Neuron (in vitro differentiated cells): Measurements from ENCODE around the gene COL18A1.

Experiments
- H2AFZ ChIP-seq: one replicate; pipeline ENCODE4 v1.6.1; 2013; ENCODE audit warnings: low read depth, mild to moderate bottlenecking, inconsistent platforms, low read length, moderate library complexity
- H3K27me3 ChIP-seq: one replicate; pipeline ENCODE4 v1.6.1; 2013; ENCODE audit warnings: low read length; ENCODE audit not compliant: insufficient read depth
- H3K36me3 ChIP-seq: one replicate; pipeline ENCODE4 v1.6.1; 2013; ENCODE audit warnings: low read length; ENCODE audit not compliant: insufficient read depth
- H3K4me1 ChIP-seq: one replicate; pipeline ENCODE4 v1.6.1; 2013; ENCODE audit warnings: low read length; ENCODE audit not compliant: insufficient read depth
- H3K4me3 ChIP-seq: 2 replicates; pipeline ENCODE4 v1.5.1; 2013; ENCODE audit warnings: mild to moderate bottlenecking, low read length, moderate library complexity
- H3K9me3 ChIP-seq: one replicate; pipeline ENCODE4 v1.6.1; 2013; ENCODE audit warnings: low read length

The COL18A1 gene

GRCh38 chr21:45381865-45382696, 22.9 kb upstream of the COL18A1 start:
- Histone ChIP-seq H3K9me3 (no peaks in the 10 kb centered on the region), H2AFZ (no peak overlapping the region), H3K4me1 (peaks cover 14% of the 10 kb centered on the region), H3K36me3 (no peaks in the 10 kb centered on the region), H3K27me3 (peaks cover 19% of the 10 kb centered on the region), H3K4me3 (no peak overlapping the region)

- no peaks in the 10 kb centered on the region for H3K36me3 ChIP-seq
- H3K4me1 ChIP-seq, result peaks cover 12% of the 10 kb centered on the region
- no peak overlapping the region for H3K4me3 ChIP-seq
- peaks cover 19% of the 10 kb centered on the region for H3K27me3 ChIP-seq
- no peaks in the 10 kb centered on the region for H3K9me3 ChIP-seq
- H2AFZ ChIP-seq, result no peak overlapping the region
Measured at GRCh38 chr21:45382697-45382997, 22.3 kb upstream of the COL18A1 start.

- peaks cover 7% of the 10 kb centered on the region for H3K4me1 ChIP-seq
Measured at GRCh38 chr21:45383111-45383614, 21.8 kb upstream of the COL18A1 start.

GRCh38 chr21:45383615-45384201, 21.3 kb upstream of the COL18A1 start:
- H3K4me1 ChIP-seq, result peaks cover 1% of the 10 kb centered on the region
- no peak overlapping the region for H2AFZ ChIP-seq
- H3K36me3 ChIP-seq, result no peaks in the 10 kb centered on the region
- H3K9me3 ChIP-seq, result no peaks in the 10 kb centered on the region
- peaks cover 26% of the 10 kb centered on the region for H3K27me3 ChIP-seq
- no peak overlapping the region for H3K4me3 ChIP-seq

More at GRCh38 chr21:45383111-45383614, 21.8 kb upstream of the COL18A1 start:
- Histone ChIP-seq H3K9me3 (no peaks in the 10 kb centered on the region), H3K36me3 (no peaks in the 10 kb centered on the region), H2AFZ (no peak overlapping the region), H3K27me3 (peaks cover 22% of the 10 kb centered on the region), H3K4me3 (no peak overlapping the region)

- H3K27me3 ChIP-seq, result peaks cover 29% of the 10 kb centered on the region
- H3K9me3 ChIP-seq, result no peaks in the 10 kb centered on the region
- H2AFZ ChIP-seq, result no peak overlapping the region
- no peaks in the 10 kb centered on the region for H3K4me1 ChIP-seq
- no peaks in the 10 kb centered on the region for H3K36me3 ChIP-seq
- no peak overlapping the region for H3K4me3 ChIP-seq
Measured at GRCh38 chr21:45384656-45385548, 20.1 kb upstream of the COL18A1 start.

GRCh38 chr21:45385549-45386050, 19.4 kb upstream of the COL18A1 start:
- Histone ChIP-seq H2AFZ (no peak overlapping the region), H3K27me3 (peaks cover 30% of the 10 kb centered on the region), H3K9me3 (no peaks in the 10 kb centered on the region), H3K4me1 (no peaks in the 10 kb centered on the region), H3K36me3 (no peaks in the 10 kb centered on the region), H3K4me3 (no peak overlapping the region)

GRCh38 chr21:45386336-45386727, 18.6 kb upstream of the COL18A1 start:
- Histone ChIP-seq H2AFZ (no peak overlapping the region), H3K9me3 (no peaks in the 10 kb centered on the region), H3K4me1 (no peaks in the 10 kb centered on the region), H3K27me3 (peaks cover 31% of the 10 kb centered on the region), H3K4me3 (no peak overlapping the region), H3K36me3 (no peaks in the 10 kb centered on the region)

- peaks cover 35% of the 10 kb centered on the region for H3K27me3 ChIP-seq
- no peaks in the 10 kb centered on the region for H3K4me1 ChIP-seq
- H3K9me3 ChIP-seq, result no peaks in the 10 kb centered on the region
- no peak overlapping the region for H3K4me3 ChIP-seq
- no peaks in the 10 kb centered on the region for H3K36me3 ChIP-seq
- H2AFZ ChIP-seq, result no peak overlapping the region
Measured at GRCh38 chr21:45386728-45387371, 18.1 kb upstream of the COL18A1 start.

- H3K4me1 ChIP-seq, result no peaks in the 10 kb centered on the region
- no peak overlapping the region for H3K4me3 ChIP-seq
- H2AFZ ChIP-seq, result no peak overlapping the region
- H3K27me3 ChIP-seq, result peaks cover 35% of the 10 kb centered on the region
- no peaks in the 10 kb centered on the region for H3K9me3 ChIP-seq
- no peaks in the 10 kb centered on the region for H3K36me3 ChIP-seq
Measured at GRCh38 chr21:45387506-45387905, 17.5 kb upstream of the COL18A1 start.

GRCh38 chr21:45388011-45388521, 16.9 kb upstream of the COL18A1 start:
- H3K9me3 ChIP-seq, result no peaks in the 10 kb centered on the region
- H3K27me3 ChIP-seq, result peaks cover 36% of the 10 kb centered on the region
- H3K4me1 ChIP-seq, result no peaks in the 10 kb centered on the region
- no peak overlapping the region for H2AFZ ChIP-seq
- H3K4me3 ChIP-seq, result no peak overlapping the region
- no peaks in the 10 kb centered on the region for H3K36me3 ChIP-seq

GRCh38 chr21:45388611-45389296, 16.2 kb upstream of the COL18A1 start:
- H2AFZ ChIP-seq, result no peak overlapping the region
- no peaks in the 10 kb centered on the region for H3K4me1 ChIP-seq
- no peaks in the 10 kb centered on the region for H3K36me3 ChIP-seq
- H3K4me3 ChIP-seq, result no peak overlapping the region
- H3K9me3 ChIP-seq, result no peaks in the 10 kb centered on the region
- H3K27me3 ChIP-seq, result peaks cover 41% of the 10 kb centered on the region
